IMR-90 (cell line): ENCODE results near the gene FNIP1. TPM values are rescaled to one million over a fixed set of nuclear protein-coding genes. Genes with fewer than 3 reads are reported as not detected.

Experiments used
- ATAC-seq: fragments of 200-7000 bp; cut with Tn5 transposase; 2 replicates; pipeline ENCODE4 v1.9.1; 2020; ENCODE audit warnings: low read depth, mild to moderate bottlenecking, moderate library complexity
- BruUV-seq: library from RNA; stranded (reverse); fragments of 400-500 nt; replicated peaks from 2 replicates; lab custom pipeline; 2021; lab: Mats Ljungman, UMichigan
- CTCF ChIA-PET: fragments of 300-600 bp; formaldehyde crosslinking; extraction: SDS; loops from one replicate; lab custom pipeline; 2021; ENCODE audit warnings: antibody characterized with exemption; lab: Yijun Ruan, JAX
- POLR2A ChIA-PET: fragments of 300-600 bp; sonication (Branson Sonifier 250); formaldehyde crosslinking; loops from one replicate; lab custom pipeline; 2022; ENCODE audit warnings: antibody characterized with exemption; ENCODE audit not compliant: unreplicated experiment; lab: Charles Lee
- DNase-seq: peaks from one replicate; pipeline ENCODE4 v3.0.0; 2013
- H2AFZ ChIP-seq: replicated peaks from 2 replicates; pipeline ENCODE3; 2013; ENCODE audit warnings: low read length, mild to moderate bottlenecking; ENCODE audit not compliant: poor library complexity
- H2AK5ac ChIP-seq: 2 replicates; pipeline ENCODE4 v1.6.1; 2013; ENCODE audit warnings: low read depth, low read length, inconsistent platforms
- H2AK9ac ChIP-seq: replicated peaks from 2 replicates; pipeline ENCODE3; 2013; ENCODE audit warnings: mild to moderate bottlenecking, low read depth, low read length, moderate library complexity; ENCODE audit not compliant: poor library complexity
- H2BK120ac ChIP-seq: 2 replicates; pipeline ENCODE4 v1.6.1; 2013; ENCODE audit warnings: low read depth, low read length, inconsistent platforms
- H2BK15ac ChIP-seq: 3 replicates; pipeline ENCODE4 v1.6.1; 2013; ENCODE audit warnings: low read depth, low read length, inconsistent platforms
- H2BK20ac ChIP-seq: 2 replicates; pipeline ENCODE4 v1.6.1; 2013; ENCODE audit warnings: low read depth, mild to moderate bottlenecking, inconsistent platforms, low read length, moderate library complexity
- H2BK5ac ChIP-seq: 2 replicates; pipeline ENCODE4 v1.6.1; 2013; ENCODE audit warnings: mild to moderate bottlenecking, low read depth, low read length, inconsistent platforms; ENCODE audit not compliant: poor library complexity, severe bottlenecking
- H3K14ac ChIP-seq: replicated peaks from 2 replicates; pipeline ENCODE4 v1.6.1; 2013; ENCODE audit warnings: low read depth, low read length, inconsistent platforms
- H3K18ac ChIP-seq: 2 replicates; pipeline ENCODE4 v1.6.1; 2013; ENCODE audit warnings: low read depth, low read length, control low read depth
- H3K23ac ChIP-seq: 2 replicates; pipeline ENCODE4 v1.6.1; 2013; ENCODE audit warnings: low read depth, low read length, inconsistent platforms
- H3K27ac ChIP-seq: 2 replicates; pipeline ENCODE4 v1.5.1; 2013; ENCODE audit warnings: mild to moderate bottlenecking, control low read depth, low read length; ENCODE audit not compliant: insufficient read depth
- H3K27me3 ChIP-seq: 2 replicates; pipeline ENCODE4 v1.6.1; 2013; ENCODE audit warnings: low read length; ENCODE audit not compliant: control insufficient read depth, insufficient read depth
- H3K36me3 ChIP-seq: 2 replicates; pipeline ENCODE4 v1.6.1; 2013; ENCODE audit warnings: low read length, mixed read lengths; ENCODE audit not compliant: control insufficient read depth, insufficient read depth
- H3K4ac ChIP-seq: 2 replicates; pipeline ENCODE4 v1.6.1; 2013; ENCODE audit warnings: low read depth, low read length, inconsistent platforms
- H3K4me1 ChIP-seq: 2 replicates; pipeline ENCODE4 v1.6.1; 2013; ENCODE audit warnings: low read length, mixed read lengths; ENCODE audit not compliant: control insufficient read depth, insufficient read depth
- H3K4me2 ChIP-seq: 2 replicates; pipeline ENCODE4 v1.6.1; 2013; ENCODE audit warnings: low read depth, mild to moderate bottlenecking, control low read depth, low read length, moderate library complexity
- H3K4me3 ChIP-seq: 2 replicates; pipeline ENCODE4 v1.5.1; 2013; ENCODE audit warnings: low read depth, mild to moderate bottlenecking, control low read depth, low read length, moderate library complexity; ENCODE audit not compliant: insufficient read depth
- H3K56ac ChIP-seq: 2 replicates; pipeline ENCODE4 v1.6.1; 2013; ENCODE audit warnings: low read length, inconsistent platforms; ENCODE audit not compliant: insufficient read depth; ENCODE audit errors: extremely low read depth
- H3K79me1 ChIP-seq, 2 experiments: 2 replicates each; pipeline ENCODE4 v1.6.1; 2013; ENCODE audit warnings: low read length in 2 of 2, inconsistent platforms in 1 of 2, low read depth in 1 of 2
- H3K9ac ChIP-seq: 2 replicates; pipeline ENCODE4 v1.6.1; 2013; ENCODE audit warnings: low read depth, low read length, control low read depth
- H3K9me1 ChIP-seq: 2 replicates; pipeline ENCODE4 v1.6.1; 2013; ENCODE audit warnings: low read length, inconsistent platforms; ENCODE audit not compliant: insufficient read depth
- H3K9me3 ChIP-seq: 2 replicates; pipeline ENCODE4 v1.6.1; 2013; ENCODE audit warnings: low read length; ENCODE audit not compliant: control insufficient read depth, insufficient read depth
- H4K20me1 ChIP-seq: 2 replicates; pipeline ENCODE4 v1.6.1; 2013; ENCODE audit warnings: low read length, inconsistent platforms; ENCODE audit not compliant: insufficient read depth
- H4K5ac ChIP-seq: 2 replicates; pipeline ENCODE4 v1.6.1; 2013; ENCODE audit warnings: mild to moderate bottlenecking, low read depth, low read length, control low read depth
- H4K8ac ChIP-seq, 2 experiments: 2 replicates each; pipeline ENCODE4 v1.6.1; 2013; ENCODE audit warnings: low read depth in 2 of 2, low read length in 2 of 2, control low read depth in 1 of 2, inconsistent platforms in 1 of 2
- H4K91ac ChIP-seq: 2 replicates; pipeline ENCODE4 v1.6.1; 2013; ENCODE audit warnings: low read depth, low read length, inconsistent platforms; ENCODE audit not compliant: insufficient read depth
- FOS ChIP-seq: fragments of 150-350 bp; IDR thresholded peaks from 2 replicates; pipeline ENCODE4 v1.6.1; 2016; ENCODE audit warnings: low read depth, low read length
- MAFK ChIP-seq: IDR thresholded peaks from 2 replicates; pipeline ENCODE4 v1.6.1; 2012; ENCODE audit warnings: low read depth, low read length, improper control_type of control experiment
- MAZ ChIP-seq: IDR thresholded peaks from 2 replicates; pipeline ENCODE4 v1.6.1; 2012; ENCODE audit warnings: low read depth, mild to moderate bottlenecking, low read length, improper control_type of control experiment, moderate library complexity, borderline replicate concordance
- MXI1 ChIP-seq: IDR thresholded peaks from 2 replicates; pipeline ENCODE4 v1.6.1; 2012; ENCODE audit warnings: low read depth, mild to moderate bottlenecking, low read length, moderate library complexity, borderline replicate concordance
- WGBS, 2 experiments: methylation state at CpG; one replicate each; pipeline versions ENCODE4 v1.1.5 to v1.1.7; 2013; ENCODE audit warnings: missing lambda C conversion rate in 2 of 2; ENCODE audit not compliant: insufficient read length in 1 of 2; ENCODE audit errors: extremely low coverage in 2 of 2; 5-methylcytosine and 5-hydroxymethylcytosine counted together
- dilution Hi-C: fragments of 300-500 bp; cut with HindIII; formaldehyde crosslinking; loops from one replicate; pipeline ENCODE4 v1.14.3; 2018; ENCODE audit warnings: low sequenced_read_pairs; ENCODE audit not compliant: unreplicated experiment
- in situ Hi-C: fragments of 300-500 bp; cut with MboI; formaldehyde crosslinking; loops from 3 replicates; pipeline ENCODE4 v1.14.3; 2019; ENCODE audit warnings: low sequenced_read_pairs, inconsistent platforms, mixed read lengths
- intact Hi-C: fragments of 100-400 bp; cut with micrococcal nuclease; formaldehyde crosslinking; loops from 2 replicates; pipeline ENCODE4 v1.10.0; 2022
- polyA plus RNA-seq, 3 experiments: library from polyadenylated mRNA; depleted of rRNA; stranded (reverse); fragments of >200 nt; gene quantifications; 2 replicates each; pipeline ENCODE4 v1.2.3, GENCODE V29; 2012; ENCODE audit warnings: low replicate concordance in 1 of 3
- total RNA-seq: library from RNA; depleted of rRNA; stranded (reverse); fragments of >200 nt; gene quantifications from 2 replicates; pipeline ENCODE4 v1.2.3, GENCODE V29; 2012

Gene FNIP1
- total and polyA plus RNA-seq, 2 of the 4 experiments (the other 2 are of a cell fraction): 5.6 to 34.1 TPM

GRCh38 chr5:131617140-131617822 is 179.5 kb downstream of the FNIP1 start:
- intact Hi-C loops: no loop called here
- Histone ChIP-seq H3K18ac (peak overlapping the region; percentile 48; the same call in 1 of the 2 replicates), H3K14ac (0 out of 2 replicates have a peak overlapping the region, but pooled peaks have one; percentile 23), H3K4ac (no peak overlapping the region), H3K56ac (no peak overlapping the region), H4K5ac (no peak overlapping the region), H3K9ac (no peak overlapping the region), H4K20me1 (peaks cover 10% of the 10 kb centered on the region; the same call in 1 of the 2 replicates), H2BK15ac (0 out of 3 replicates have a peak overlapping the region, but pooled peaks have one; percentile 52), H3K23ac (0 out of 2 replicates have a peak overlapping the region, but pooled peaks have one; percentile 31), H2AFZ (no peak overlapping the region), H3K9me3 (no peaks in the 10 kb centered on the region), H3K79me1 (peaks cover 30 to 69% of the 10 kb centered on the region in 2 experiments), H3K36me3 (no peaks in the 10 kb centered on the region; the same call in 1 of the 2 replicates), H2BK120ac (peak overlapping the region; percentile 21; the same call in 1 of the 2 replicates), H2AK5ac (0 out of 2 replicates have a peak overlapping the region, but pooled peaks have one; percentile 23), H3K27me3 (no peaks in the 10 kb centered on the region), H3K4me3 (no peak overlapping the region), H3K4me2 (no peak overlapping the region), H2AK9ac (no peak overlapping the region), H3K27ac (no peak overlapping the region), H3K9me1 (peaks cover 6% of the 10 kb centered on the region), H2BK20ac (0 out of 2 replicates have a peak overlapping the region, but pooled peaks have one; percentile 23), H2BK5ac (peak overlapping the region; percentile 19), H3K4me1 (peaks cover 10% of the 10 kb centered on the region), H4K91ac (peak overlapping the region; percentile 37; the same call in 1 of the 2 replicates), H4K8ac (no peak overlapping the region)
- POLR2A ChIA-PET: no interaction called here
- DNase-seq: no peak
- in situ Hi-C loops: no loop called here
- CTCF ChIA-PET: interaction anchor here (0.9 kb wide), 1 partner anchor 28 kb away, joined by 3 read pairs; no protein-coding TSS in a partner anchor
- 14% methylated on average over 1 of the region's 11 CpGs; no CpG with 5 or more reads in 1 of the 2 experiments for WGBS, 2 experiments
- no peak for ATAC-seq
- no peak for TF ChIP-seq MAFK
- TF ChIP-seq MXI1: no peak
- TF ChIP-seq MAZ: no peak
- no peak for TF ChIP-seq FOS
- dilution Hi-C loops: no loop called here
- BruUV-seq: no TSS peak
